ENCODE data around the gene NKAIN4.

Gene NKAIN4

DNA sequence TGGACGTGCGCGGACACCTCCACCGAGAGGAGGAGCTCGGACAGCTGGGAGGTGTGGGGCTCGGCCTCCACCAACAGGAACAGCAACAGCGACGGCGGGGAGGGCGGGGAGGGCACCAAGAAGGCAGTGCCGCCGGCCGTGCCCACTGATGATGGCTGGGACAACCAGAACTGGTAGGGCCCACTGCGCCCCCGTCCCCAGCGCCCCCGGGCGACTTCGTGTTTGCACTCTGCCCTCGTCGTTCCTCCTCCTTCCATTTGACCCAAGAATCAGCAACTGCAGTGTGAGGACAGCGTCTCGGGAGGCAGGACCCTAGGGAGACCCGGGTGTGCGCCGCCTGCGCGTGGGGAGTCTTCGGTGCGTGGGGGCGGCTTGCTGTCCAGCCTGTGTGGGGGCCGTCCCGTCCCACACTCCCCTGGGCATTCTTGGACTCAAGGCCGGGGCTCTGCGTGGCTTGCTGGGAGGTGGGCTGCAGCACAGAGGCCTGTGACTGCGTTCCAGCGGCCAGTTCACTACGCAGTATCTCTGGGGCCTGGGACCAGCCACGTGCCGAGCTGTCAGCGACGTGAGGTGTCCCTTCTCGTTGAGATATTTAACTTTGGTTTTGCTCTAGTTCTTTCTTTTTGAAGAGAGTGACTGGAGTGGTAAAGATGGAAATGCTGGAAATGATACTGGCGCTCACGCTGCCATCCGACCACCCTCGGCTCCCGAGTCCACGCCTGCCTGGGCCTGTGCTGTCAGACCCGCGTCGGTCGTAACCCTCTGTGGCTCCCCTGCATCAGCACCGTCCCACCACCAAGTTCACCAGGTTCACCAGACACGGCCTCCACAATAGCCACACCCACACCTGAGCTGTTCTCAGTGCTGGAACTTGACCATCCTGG is 33.7 kb upstream of the NKAIN4 start:
- DNase-seq: no peak

DNA sequence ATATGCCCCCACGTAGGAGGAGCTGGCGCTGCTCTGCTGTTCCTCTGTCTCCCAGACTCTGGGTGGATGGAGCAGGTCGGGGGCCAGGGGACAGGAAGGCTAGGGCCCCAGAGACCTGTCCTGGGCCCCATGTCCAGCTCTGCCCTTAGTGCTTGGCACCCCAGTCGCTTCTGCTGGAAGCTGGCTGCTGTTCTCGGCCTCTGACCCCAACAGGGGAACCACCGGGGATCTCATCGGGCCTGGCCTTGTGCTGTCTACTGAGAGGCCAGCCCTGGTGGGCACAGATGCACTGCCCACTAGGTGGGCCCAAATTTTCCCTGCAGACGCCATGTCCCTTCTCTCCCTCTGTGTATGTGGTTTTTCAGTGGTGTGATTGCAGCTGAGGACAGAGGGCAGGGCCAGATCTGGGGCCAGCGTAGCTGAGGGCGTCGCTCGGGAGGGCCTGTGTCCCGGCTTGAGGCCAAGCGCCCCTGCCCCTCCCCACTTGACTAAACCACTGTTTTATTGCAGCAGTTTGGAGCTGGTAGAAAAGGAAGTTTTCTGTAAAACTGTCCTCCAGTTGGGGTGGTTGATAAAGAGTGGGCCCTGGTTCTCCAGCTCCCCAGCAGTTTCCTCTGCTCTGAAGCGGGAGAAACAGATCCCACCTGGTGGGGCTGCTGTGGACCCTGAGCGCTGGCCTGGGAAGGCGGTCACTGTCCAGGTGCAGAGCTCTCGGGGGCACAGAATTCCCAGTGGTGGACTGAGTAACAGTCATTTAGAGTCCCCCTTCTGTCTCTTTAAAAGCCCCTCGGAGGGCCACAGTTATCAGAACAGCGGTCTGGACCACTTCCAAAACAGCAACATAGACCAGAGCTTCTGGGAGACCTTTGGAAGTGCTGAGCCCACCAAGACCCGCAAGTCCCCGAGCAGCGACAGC is 32.8 kb upstream of the NKAIN4 start:
- no peak for DNase-seq

DNA sequence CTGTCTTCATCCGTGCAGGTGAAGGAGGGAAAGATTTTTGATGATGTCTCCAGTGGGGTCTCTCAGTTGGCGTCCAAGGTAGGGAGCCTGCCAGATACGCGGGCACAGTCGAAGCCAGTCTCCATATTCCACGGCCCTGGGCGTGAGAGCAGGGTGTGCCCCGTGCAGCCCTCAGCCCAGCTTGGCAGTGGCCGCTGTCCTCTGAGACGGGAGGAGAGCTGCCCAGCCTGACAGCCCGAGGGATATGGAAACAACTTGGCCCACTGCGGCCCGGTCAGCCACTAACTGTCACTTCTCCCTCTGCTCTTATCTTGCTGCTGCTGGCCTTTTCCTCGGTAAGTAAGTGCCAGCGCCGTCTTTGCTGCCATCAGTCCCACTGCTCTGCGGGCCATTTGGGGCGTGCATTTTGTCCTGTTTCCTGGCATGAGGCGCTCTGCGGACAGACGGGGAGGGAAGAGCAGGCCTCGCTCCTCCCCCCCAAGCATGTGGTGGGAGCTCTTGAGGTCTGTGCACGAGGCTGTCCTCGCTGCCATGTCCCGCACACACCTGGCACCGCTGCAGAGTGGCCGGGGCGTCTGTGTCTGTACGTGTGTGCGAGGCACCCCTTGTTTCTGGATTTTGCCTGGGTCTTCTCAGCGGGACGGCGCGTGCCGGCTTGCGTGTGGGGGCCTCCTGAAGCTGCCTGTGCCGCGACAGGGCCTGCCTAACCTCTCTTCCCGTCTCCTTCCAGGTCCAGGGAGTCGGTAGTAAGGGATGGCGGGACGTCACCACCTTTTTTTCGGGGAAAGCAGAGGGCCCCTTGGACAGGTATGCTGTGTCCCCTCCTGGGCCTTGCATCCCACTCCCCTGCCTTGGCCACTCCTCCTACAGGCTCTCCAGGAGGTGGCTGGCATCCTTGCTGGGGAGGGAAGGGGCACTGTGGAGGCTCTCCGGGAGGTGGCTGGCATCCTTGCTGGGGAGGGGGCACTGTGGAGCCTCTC is 31.7 kb upstream of the NKAIN4 start:
- no peak for DNase-seq

DNA sequence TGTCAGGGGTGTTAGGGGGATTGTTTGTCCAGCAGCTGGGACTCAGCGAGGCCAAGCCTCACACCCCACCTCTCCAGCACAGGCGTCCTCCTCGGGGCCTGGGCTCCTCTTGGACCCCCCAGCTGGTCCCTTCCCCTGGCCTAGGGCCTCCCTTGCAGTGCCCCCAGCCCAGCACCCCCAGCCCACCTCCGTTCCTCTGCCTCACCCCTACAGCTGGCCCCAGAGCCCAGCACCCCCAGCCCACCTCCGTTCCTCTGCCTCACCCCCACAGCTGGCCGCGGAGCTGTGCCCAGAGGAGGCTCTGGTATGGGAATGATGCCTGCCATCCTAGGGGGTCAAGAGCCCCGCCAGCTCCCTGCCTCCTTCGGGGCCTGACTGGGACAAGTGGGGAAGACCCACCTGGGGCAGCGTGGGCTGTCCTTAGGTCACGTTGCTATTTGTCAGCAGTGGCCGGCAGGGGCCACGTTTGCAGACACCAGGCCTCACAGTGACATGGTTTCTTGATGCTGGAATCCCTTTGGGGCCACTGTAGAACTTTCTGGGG is 30.8 kb upstream of the NKAIN4 start:
- no peak for DNase-seq

DNA sequence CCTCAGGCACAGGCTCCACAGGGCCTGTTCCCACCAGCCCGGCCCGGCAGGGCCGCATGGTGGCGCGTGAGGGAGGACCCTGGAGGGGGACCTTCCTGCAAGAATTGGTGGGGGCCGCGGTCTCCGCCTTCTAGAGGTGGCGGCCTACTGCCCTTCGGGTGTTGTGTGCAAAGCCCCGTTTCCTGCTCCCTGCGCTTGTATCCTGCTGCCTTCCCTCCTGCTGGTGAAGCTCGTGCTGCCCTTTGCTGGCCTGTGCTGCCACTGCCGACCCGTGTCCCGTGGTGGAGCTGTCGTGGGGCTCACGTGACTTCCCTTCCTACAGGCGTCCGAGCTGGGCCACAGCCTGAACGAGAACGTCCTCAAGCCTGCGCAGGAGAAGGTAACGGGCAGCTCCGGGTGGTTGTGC is 30.3 kb upstream of the NKAIN4 start:
- DNase-seq: peak; percentile 12 to 62 (median 36)

DNA sequence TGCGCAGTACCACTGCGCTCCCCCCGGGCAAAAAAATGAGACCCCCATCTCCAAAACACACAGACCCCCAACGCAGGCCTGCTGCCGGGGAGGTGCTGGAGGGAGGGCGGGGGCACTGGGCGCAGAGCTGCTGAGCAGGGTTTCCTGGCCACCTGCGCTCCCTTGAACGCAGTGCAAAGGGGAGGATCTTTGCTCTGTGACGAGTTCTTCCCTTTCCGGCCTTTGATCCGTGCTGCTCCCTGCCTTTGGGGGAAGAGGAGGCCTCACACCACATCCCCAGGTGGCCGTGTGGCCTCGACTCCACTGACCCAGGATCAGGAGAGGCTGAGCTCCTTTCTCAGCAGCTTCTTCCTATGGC is 29.8 kb upstream of the NKAIN4 start:
- DNase-seq: no peak

DNA sequence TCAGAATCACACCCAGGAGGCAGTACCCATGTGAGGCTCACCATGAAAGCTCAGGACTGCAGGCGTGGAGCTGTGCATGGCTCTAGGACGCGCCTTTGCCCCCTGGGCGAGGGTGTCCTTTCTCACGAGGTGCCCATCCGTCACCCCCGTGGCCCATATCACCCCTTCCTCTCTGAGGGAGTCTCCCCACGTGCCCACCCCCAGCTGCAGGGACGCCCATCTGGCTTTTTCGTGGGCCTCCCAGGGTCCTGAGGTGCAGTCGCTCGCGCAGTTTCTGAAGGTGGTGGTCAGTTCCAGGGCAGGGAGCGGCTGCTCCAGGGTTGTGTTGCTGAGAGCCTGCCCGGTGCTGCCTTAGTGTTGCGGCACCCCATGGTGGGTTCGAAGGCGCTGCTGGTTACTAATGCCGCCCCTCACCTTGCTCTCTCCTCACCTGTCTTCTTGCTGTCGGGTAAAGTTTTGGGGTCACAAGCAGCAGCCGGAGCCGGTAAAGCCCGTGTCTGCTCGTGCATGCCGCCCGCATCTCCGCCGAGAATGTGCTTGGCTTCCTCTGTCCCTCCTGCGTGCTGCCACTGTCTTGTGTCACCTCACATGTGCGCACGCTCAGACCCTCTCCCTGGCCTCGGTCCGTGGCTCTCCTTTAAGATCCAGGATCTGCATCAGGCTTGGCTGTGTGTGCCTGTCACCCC is 29.3 kb upstream of the NKAIN4 start:
- DNase-seq: no peak

DNA sequence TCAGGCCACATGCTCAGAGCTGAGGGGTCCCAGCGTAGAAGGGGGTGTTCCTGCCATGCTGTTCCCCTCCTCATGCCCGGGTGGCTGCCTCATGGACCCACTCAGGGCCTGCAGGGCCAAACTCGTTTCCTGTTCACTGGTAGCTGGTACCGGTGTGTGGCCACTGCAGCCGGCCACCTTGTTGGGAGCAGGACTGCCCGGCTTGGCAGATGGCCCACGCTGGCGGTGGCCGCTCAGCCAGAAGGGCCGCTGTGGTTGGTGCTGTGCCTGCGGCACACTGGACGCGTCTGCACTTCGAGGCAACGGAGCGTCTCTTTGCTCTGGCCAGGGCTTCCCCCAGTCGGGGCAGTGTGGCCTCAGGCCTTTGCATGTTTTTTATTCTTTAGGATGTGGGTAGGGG is 28.7 kb upstream of the NKAIN4 start:
- no peak for DNase-seq

DNA sequence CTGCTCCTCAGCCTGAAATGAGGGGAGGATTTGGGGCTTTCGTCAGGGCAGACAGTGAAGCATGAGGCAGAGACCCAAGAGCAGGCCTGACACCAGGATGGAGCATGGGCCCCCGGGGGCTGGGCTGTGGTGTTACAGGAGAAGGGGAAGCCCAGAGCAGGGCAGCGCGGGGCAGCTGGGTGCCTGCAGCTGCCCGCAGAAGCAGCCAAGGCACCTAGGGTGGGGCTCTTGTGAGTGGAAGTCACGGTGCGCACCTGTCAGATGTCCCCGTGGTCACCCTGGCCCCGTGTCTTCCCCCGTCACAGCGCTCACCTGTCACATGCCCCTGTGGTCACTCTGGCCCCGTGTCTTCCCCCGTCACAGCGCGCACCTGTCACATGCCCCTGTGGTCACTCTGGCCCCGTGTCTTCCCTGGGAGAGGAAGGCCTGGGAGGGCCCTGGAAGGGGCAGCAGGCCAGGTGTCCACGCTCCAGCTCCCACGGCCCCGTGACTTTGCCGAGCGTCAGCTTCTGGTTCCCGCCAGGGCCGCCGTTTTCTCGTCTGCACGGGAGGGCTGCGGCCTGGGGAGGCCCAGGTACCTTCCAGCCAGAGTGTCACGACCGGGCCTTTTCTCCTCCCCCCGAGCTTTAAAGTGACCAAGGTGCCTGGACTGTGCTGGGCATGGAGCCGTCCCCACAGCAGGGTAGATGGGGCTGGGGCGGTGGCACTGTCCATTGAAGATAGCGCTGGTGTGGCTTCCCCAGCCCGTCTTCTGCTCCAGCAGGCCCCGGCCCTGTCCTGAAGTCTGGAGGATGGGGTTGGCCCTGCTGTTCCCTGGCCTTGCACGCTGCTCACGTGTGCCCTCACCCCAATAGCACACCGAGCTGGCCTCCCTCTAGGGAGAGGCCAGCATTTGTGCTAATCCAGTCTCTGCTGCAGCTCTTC is 27.7 kb upstream of the NKAIN4 start:
- no peak for DNase-seq

DNA sequence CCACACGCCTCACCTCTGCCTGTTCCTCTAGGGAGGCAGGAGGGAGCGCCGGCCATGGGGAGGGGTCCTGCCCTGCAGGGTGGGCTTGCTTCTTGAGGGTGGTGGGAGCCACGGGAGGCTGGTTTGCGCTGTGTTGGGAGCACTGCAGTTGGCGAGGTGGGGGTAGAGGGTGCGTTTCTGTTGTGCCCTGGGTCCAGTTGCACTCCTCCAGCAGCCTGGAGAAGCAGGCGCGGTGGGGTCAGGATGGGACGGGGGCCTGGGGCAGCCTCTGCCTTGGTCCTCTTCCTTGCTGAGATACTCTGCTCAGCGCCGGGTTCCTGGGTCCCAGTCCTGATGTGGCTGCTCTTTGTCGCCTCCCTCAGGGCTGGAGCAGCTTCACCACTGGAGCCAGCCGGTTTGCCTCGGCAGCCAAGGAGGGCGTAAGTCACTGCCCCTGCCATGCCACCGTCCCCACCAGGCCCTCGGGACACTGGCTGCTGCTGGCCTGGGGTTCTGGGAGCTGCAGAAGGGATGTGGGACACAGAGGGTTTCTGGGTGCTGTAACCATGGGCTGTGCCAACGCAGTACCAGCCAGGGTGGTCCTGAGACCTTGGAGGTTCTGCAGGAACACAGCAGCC is 26.8 kb upstream of the NKAIN4 start:
- no peak for DNase-seq

DNA sequence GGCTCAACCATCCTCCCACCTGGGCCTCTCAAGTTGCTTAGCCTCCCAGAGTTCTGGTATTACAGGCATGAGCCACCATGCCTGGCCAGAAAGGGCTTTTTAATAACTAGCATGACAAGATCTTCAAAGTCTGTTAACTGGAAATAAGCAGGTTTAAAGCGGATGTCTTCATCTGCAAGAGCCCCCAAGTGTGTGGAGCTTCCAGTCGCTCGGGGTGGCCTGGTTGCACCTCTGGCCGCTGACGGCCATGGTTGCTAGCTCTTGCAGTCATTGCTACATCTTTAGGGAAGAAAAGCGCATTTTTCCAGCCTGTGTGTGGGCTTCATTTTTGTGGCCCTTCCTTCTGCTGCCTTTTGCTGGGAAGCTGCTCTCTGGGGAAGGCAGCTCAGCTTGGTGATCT is 26.1 kb upstream of the NKAIN4 start:
- no peak for DNase-seq

DNA sequence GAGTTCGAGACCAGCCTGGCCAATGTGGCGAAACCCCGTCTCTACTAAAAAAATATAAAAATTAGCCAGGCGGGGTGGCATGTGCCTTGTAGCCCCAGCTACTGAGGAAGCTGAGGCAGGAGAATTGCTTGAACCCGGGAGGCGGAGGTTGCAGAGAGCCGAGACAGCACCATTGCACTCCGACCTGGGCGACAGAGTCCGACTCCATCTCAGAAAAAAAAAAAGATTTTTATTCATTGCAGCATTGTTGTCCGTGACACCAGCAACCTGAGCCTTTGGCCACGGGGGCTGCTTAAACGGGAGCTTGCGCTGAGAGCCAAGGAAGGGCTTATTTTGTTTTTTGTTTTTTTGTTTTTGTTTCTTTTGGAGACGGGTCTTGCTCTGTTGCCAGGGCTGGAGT is 25.7 kb upstream of the NKAIN4 start:
- DNase-seq: no peak

DNA sequence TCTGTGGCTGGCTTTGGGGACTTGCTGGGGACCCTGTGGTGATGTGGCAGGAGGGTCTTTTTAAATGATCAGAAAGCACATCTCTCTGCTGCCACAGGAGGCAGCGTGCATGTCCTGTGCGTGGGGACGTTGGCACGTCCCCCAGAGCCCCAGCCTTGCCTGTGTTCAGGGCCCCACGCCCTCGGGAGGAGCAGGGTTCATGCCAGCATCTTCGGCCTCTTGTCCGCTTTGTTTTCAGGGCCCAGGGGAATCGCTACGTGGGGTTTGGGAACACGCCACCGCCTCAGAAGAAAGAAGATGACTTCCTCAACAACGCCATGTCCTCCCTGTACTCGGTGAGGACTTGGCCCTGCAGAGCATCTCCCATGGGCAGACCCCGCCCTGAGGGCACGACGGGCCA is 24.4 kb upstream of the NKAIN4 start:
- DNase-seq: no peak

DNA sequence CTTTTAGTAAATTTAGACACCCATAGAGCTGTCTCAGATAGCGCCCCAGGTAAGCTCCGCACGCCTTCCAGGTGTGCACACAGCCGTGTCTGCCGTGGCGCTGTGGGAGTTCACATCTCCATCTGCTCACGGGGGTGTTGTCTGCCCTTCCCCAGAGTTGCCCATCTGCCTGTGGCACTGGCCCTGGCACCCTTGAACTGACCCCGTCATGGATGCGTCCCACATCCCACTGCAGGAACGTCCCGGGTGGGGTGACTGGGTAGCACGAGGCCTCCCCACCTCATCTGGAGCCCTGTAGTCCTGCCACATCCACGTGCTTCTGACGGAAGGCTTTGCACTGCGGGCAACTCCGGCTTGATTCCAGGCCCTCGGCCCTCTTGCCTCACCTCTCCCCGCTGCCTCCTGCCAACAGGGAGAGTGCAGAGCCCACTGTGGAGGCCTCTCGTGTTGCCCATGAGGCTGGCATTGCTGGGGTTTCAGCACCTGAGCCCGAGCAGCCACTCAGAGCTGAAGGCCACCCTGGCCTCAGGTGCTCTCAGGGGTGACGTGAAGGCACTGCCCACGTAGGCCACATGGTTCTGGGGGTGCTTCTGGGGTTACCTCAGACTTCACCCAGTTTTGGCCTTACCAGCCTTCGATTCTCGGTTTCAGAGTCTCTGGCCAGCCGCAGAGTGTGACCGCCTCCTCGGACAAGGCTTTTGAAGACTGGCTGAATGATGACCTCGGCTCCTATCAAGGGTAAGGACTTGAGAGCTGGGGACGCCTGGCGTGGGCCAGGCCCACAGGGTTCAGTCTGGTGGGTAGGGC is 23.4 kb upstream of the NKAIN4 start:
- no peak for DNase-seq

DNA sequence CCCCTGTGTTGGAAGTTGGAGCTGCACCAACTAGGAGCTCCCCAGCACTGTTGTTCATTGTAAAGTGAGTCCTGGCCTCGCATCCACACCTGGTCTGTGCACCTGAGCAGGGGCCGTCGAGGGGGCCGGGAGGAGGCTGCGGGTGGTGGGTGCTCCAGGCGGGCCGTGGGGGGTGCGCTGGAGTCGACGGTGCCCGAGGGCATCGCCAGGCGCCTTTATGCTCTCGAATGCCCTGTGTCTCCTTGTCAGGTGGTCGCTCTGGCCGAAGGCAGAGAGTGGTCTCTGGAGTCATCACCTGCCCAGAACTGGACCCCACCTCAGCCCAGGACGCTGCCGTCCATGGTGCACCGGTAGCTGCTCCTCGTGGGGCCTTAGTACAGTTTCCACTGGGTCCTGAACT is 22.7 kb upstream of the NKAIN4 start:
- DNase-seq: no peak

DNA sequence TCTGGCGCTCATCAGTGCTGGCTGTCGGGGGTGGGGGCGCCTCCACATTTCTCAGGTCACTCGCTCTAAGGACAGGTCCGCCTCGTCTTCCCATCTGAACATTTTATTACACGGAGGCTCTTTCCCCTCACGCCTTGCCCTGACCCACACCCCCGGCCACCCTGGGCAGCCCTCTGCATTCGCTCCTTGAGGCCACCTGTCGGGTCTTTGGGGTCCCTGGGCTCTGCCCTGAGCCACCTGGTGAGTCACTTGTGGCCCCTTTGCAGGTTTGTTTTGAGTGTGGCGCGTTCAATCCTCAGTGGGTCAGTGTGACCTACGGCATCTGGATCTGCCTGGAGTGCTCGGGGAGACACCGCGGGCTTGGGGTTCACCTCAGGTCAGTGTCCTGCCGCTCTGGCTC is 21.6 kb upstream of the NKAIN4 start:
- no peak for DNase-seq

DNA sequence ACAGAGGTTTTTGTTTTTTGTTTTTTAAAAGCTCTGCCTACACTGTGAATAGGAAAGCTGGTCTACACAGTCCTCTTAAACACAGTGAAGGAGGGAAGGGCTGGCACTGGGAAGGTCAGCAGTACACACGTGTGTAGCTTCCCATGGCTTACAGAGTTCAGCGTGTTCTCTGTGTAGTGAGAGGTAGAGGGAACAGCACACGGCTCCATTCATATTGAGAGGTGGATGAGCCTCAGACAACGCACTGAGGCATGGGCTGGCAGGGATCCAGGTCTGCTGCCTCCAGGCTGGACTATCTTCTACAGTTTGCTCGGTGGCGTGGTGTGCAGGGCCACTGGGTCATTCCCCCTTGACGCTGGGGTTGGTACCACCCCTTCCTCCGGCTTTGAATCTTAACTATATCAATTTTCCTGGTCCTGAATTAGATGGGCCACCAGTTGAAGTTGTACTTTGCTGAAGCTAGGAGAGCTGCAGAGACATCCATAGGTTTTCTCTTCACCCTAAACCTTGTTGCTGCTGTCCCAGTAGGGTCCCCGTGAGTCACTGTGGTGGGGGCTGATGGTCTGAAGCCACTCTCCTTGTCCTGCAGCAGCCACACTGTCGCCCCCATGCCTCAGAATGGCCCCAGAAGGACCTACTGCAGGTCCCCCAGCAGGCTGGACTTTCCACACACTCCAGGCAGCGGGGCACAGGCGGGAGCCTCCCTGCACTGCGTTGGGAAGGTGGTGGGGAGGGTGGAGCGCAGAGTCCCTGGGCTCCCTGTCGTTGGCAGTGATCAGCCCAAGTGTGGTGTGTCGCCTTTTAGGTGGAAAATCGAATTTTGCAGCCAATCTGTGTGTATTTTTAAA is 20.3 kb upstream of the NKAIN4 start:
- no peak for DNase-seq
